HTR-8/SVneo (cell line): ENCODE results near the gene DYSF.

Experiments
- DNase-seq: peaks from one replicate; pipeline ENCODE4 v3.0.0; 2011; ENCODE audit warnings: low spot score, mixed read lengths; ENCODE audit not compliant: insufficient read length
- FAIRE-seq: peaks from 2 replicates; lab custom pipeline; 2011; peaks lifted over from hg19 to GRCh38; lab: Jason Lieb, UNC

DYSF gene

GRCh38 chr2:71496156-71496770, 42.9 kb downstream of the DYSF start:
- DNase-seq: no peak
- no peak for FAIRE-seq

- FAIRE-seq: peak; percentile 95
These were observed 44.9 kb downstream of the DYSF start for GRCh38 chr2:71498261-71498701.

GRCh38 chr2:71499691-71500090, 46.3 kb downstream of the DYSF start:
- DNase-seq: no peak
- no peak for FAIRE-seq

More at GRCh38 chr2:71498261-71498701, 44.9 kb downstream of the DYSF start:
- peak; percentile 77 for DNase-seq

- peak; percentile 77 for FAIRE-seq
- DNase-seq: no peak
These were observed 47.2 kb downstream of the DYSF start for GRCh38 chr2:71500426-71501079.

GRCh38 chr2:71502941-71503738, 49.8 kb downstream of the DYSF start:
- FAIRE-seq: no peak

GRCh38 chr2:71503837-71504236, 50.5 kb downstream of the DYSF start:
- FAIRE-seq: no peak
- DNase-seq: no peak

More at GRCh38 chr2:71502941-71503738, 49.8 kb downstream of the DYSF start:
- no peak for DNase-seq

- FAIRE-seq: no peak
- DNase-seq: no peak
These were observed 51.2 kb downstream of the DYSF start for GRCh38 chr2:71504611-71505010.

GRCh38 chr2:71505086-71505769, 51.9 kb downstream of the DYSF start:
- FAIRE-seq (no peak), DNase-seq (no peak)

- DNase-seq: no peak
- no peak for FAIRE-seq
These were observed 52.4 kb downstream of the DYSF start for GRCh38 chr2:71505770-71506140.

- FAIRE-seq (no peak), DNase-seq (no peak)
These were observed 53.1 kb downstream of the DYSF start for GRCh38 chr2:71506222-71507153.

- DNase-seq: no peak
- FAIRE-seq: no peak
These were observed 54.1 kb downstream of the DYSF start for GRCh38 chr2:71507476-71507875.

GRCh38 chr2:71510196-71510807, 56.9 kb downstream of the DYSF start:
- peak; percentile 84 for DNase-seq
- peak; percentile 83 for FAIRE-seq

- DNase-seq (no peak), FAIRE-seq (no peak)
These were observed 57.6 kb downstream of the DYSF start for GRCh38 chr2:71510938-71511337.

GRCh38 chr2:71511776-71512175, 58.4 kb downstream of the DYSF start:
- FAIRE-seq (no peak), DNase-seq (no peak)

- DNase-seq (no peak), FAIRE-seq (no peak)
These were observed 59.0 kb downstream of the DYSF start for GRCh38 chr2:71512386-71512785.

- FAIRE-seq: no peak
- DNase-seq: no peak
These were observed 59.7 kb downstream of the DYSF start for GRCh38 chr2:71513096-71513495.

GRCh38 chr2:71513721-71514120, 60.4 kb downstream of the DYSF start:
- FAIRE-seq: no peak
- no peak for DNase-seq

GRCh38 chr2:71516253-71516888, 63.0 kb downstream of the DYSF start:
- DNase-seq (no peak), FAIRE-seq (peak; percentile 88)

GRCh38 chr2:71517851-71518250, 64.5 kb downstream of the DYSF start:
- FAIRE-seq (no peak), DNase-seq (no peak)
